WI38 (cell line): Measurements from ENCODE around the gene UBE2Q2.
"Not testable (repeated sequence)": the region's sequence is repeated elsewhere in the genome, so short reads cannot be mapped to it uniquely, and the experiment has no call there.

ENCODE experiments used
- H3K4me3 ChIP-seq: 2 replicates; pipeline ENCODE4 v1.5.1; 2011; ENCODE audit warnings: low read depth, mild to moderate bottlenecking, control low read depth, low read length
- CTCF ChIP-seq: IDR thresholded peaks from 2 replicates; pipeline ENCODE4 v1.5.1; 2012; ENCODE audit warnings: low read depth, mild to moderate bottlenecking, control low read depth, low read length

UBE2Q2 gene

GRCh38 chr15:75843678-75844581 lies 683 bp downstream of the UBE2Q2 start:
- peak overlapping the region; percentile 94 for H3K4me3 ChIP-seq
- TF ChIP-seq CTCF: no peak

- H3K4me3 ChIP-seq: peak overlapping the region; percentile 94
- no peak for TF ChIP-seq CTCF
Measured at GRCh38 chr15:75844629-75845335, 1.5 kb downstream of the UBE2Q2 start.

- TF ChIP-seq CTCF: no peak
- no peak overlapping the region for H3K4me3 ChIP-seq
Measured at GRCh38 chr15:75849167-75849566, 5.9 kb downstream of the UBE2Q2 start.

- TF ChIP-seq CTCF: no peak
- no peak overlapping the region for H3K4me3 ChIP-seq
Measured at GRCh38 chr15:75850708-75851107, 7.5 kb downstream of the UBE2Q2 start.

- not testable (repeated sequence) for H3K4me3 ChIP-seq
Measured at GRCh38 chr15:75851566-75851965, 8.3 kb downstream of the UBE2Q2 start.

GRCh38 chr15:75857886-75858285 lies 14.6 kb downstream of the UBE2Q2 start:
- no peak for TF ChIP-seq CTCF
- no peak overlapping the region for H3K4me3 ChIP-seq

- no peak overlapping the region for H3K4me3 ChIP-seq
- no peak for TF ChIP-seq CTCF
Measured at GRCh38 chr15:75861750-75862402, 18.6 kb downstream of the UBE2Q2 start.
